C4-2B (cell line): ENCODE results near the gene TXNDC12.

Experiments
- ZFX ChIP-seq: fragments of 450-650 bp; IDR thresholded peaks from 2 replicates; pipeline ENCODE4 v1.6.1; 2017
- TF ChIP-seq, protein P1 (sequence below): fragments of 450-650 bp; conservative IDR thresholded peaks from 2 replicates; pipeline ENCODE4 v1.5.1; 2017; ENCODE audit warnings: mild to moderate bottlenecking

GRCh38 chr1:51978099-51978498 is 76.9 kb downstream of the TXNDC12 start:
- TF ChIP-seq, protein P1, sequence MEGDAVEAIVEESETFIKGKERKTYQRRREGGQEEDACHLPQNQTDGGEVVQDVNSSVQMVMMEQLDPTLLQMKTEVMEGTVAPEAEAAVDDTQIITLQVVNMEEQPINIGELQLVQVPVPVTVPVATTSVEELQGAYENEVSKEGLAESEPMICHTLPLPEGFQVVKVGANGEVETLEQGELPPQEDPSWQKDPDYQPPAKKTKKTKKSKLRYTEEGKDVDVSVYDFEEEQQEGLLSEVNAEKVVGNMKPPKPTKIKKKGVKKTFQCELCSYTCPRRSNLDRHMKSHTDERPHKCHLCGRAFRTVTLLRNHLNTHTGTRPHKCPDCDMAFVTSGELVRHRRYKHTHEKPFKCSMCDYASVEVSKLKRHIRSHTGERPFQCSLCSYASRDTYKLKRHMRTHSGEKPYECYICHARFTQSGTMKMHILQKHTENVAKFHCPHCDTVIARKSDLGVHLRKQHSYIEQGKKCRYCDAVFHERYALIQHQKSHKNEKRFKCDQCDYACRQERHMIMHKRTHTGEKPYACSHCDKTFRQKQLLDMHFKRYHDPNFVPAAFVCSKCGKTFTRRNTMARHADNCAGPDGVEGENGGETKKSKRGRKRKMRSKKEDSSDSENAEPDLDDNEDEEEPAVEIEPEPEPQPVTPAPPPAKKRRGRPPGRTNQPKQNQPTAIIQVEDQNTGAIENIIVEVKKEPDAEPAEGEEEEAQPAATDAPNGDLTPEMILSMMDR: no peak
- no peak for TF ChIP-seq ZFX
